ENCODE measurements around the gene ZNF606.
A peak's percentile ranks its signal among the peaks of the same experiment; 100 is the strongest.

ZNF606 gene

DNA sequence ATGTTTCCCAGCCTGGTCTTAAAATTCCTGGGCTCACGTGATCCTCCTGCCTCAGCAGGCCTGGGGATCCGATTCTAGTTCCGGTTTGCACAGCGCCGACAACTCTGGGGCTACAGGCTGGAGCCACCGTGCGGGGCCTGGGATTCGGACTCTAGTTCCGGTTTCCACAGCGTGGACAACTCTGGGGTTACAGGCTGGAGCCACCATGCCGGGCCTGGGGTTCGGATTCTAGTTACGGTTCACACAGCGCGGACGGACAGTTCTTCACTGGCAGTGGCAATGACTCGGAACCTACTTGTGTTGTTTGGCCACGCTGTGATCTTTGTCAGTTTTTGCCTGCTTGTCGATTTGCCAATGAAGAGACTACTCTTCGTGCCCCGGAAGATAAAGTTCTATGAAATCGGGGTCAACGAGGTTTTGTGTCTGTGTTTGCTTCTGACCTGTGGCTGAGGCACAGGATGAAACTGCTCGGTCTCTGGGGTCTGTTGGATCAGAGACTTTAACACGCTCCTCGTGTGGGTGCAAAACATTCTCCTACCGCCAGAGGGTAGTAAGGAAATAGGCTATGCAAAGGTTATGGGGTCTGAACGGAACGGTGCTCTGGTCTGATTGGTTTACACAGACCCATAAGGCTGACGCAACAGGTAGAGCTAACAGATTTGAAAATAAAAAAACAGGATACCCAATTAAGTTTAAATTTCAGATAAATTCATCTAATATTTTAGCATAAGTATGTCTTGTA, 19.1 kb upstream of the ZNF606 start:
- TF ChIP-seq TAF1 (IDR thresholded peaks at IDR 0.05; ENCODE audit: borderline replicate concordance, insufficient read depth, low read length) (no peak), FOXP2 (optimal IDR thresholded peaks at IDR 0.05; ENCODE audit: borderline replicate concordance, extremely low read depth, extremely low read length, insufficient read depth) (no peak)

DNA sequence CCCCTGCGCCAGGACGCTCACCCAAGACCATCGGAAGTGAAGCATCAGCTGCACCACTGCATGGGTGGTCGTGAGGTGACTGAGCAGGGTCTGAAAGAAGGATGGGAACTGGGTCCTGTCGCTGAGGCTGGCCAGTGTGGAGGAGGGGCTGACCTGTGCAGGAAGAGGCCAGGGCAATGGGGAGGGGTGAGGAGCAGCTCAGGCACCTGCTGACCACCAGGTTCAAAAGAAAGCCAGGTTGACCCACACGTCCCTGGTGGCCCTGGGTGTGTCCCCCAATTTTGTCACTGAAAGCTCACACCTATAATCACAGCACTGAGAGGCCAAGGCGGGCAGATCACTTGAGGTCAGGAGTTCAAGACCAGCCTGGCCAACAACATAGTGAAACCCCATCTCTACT, 17.5 kb upstream of the ZNF606 start:
- TF ChIP-seq POLR2AphosphoS5 (IDR thresholded peaks at IDR 0.05; ENCODE audit: low read depth, low read length), result no peak
- no peak for TF ChIP-seq TAF1 (IDR thresholded peaks at IDR 0.05; ENCODE audit: borderline replicate concordance, insufficient read depth, low read length)
- TF ChIP-seq FOXP2 (optimal IDR thresholded peaks at IDR 0.05; ENCODE audit: borderline replicate concordance, extremely low read depth, extremely low read length, insufficient read depth), result no peak
- no peak for TF ChIP-seq REST (IDR thresholded peaks at IDR 0.05; ENCODE audit: insufficient read depth in 1 of 2, low read depth in 2 of 2, low read length in 2 of 2)
- TF ChIP-seq SIN3A (IDR thresholded peaks at IDR 0.05; ENCODE audit: borderline replicate concordance, insufficient read depth, low read length), result no peak

GRCh38 chr19:58014141-58014540, 11.5 kb upstream of the ZNF606 start:
- no peak for TF ChIP-seq SIN3A (IDR thresholded peaks at IDR 0.05; ENCODE audit: borderline replicate concordance, insufficient read depth, low read length)
- no peak for TF ChIP-seq REST (IDR thresholded peaks at IDR 0.05; ENCODE audit: insufficient read depth in 1 of 2, low read depth in 2 of 2, low read length in 2 of 2)
- TF ChIP-seq TAF1 (IDR thresholded peaks at IDR 0.05; ENCODE audit: borderline replicate concordance, insufficient read depth, low read length), result no peak
- TF ChIP-seq POLR2AphosphoS5 (IDR thresholded peaks at IDR 0.05; ENCODE audit: low read depth, low read length), result no peak
- TF ChIP-seq FOXP2 (optimal IDR thresholded peaks at IDR 0.05; ENCODE audit: borderline replicate concordance, extremely low read depth, extremely low read length, insufficient read depth), result no peak

- no peak for TF ChIP-seq SIN3A (IDR thresholded peaks at IDR 0.05; ENCODE audit: borderline replicate concordance, insufficient read depth, low read length)
- no peak for TF ChIP-seq REST (IDR thresholded peaks at IDR 0.05; ENCODE audit: insufficient read depth in 1 of 2, low read depth in 2 of 2, low read length in 2 of 2)
- TF ChIP-seq TAF1 (IDR thresholded peaks at IDR 0.05; ENCODE audit: borderline replicate concordance, insufficient read depth, low read length), result no peak
- no peak for TF ChIP-seq POLR2AphosphoS5 (IDR thresholded peaks at IDR 0.05; ENCODE audit: low read depth, low read length)
- TF ChIP-seq FOXP2 (optimal IDR thresholded peaks at IDR 0.05; ENCODE audit: borderline replicate concordance, extremely low read depth, extremely low read length, insufficient read depth), result no peak
These were observed 7.9 kb upstream of the ZNF606 start for GRCh38 chr19:58010507-58010906.

GRCh38 chr19:58009666-58010301, 7.2 kb upstream of the ZNF606 start:
- TF ChIP-seq TAF1 (IDR thresholded peaks at IDR 0.05; ENCODE audit: borderline replicate concordance, insufficient read depth, low read length) (no peak), SIN3A (IDR thresholded peaks at IDR 0.05; ENCODE audit: borderline replicate concordance, insufficient read depth, low read length) (no peak), REST (IDR thresholded peaks at IDR 0.05; ENCODE audit: insufficient read depth in 1 of 2, low read depth in 2 of 2, low read length in 2 of 2) (no peak), POLR2AphosphoS5 (IDR thresholded peaks at IDR 0.05; ENCODE audit: low read depth, low read length) (peak; percentile 23; the same call in 1 of the 2 replicates)

Data from PFSK-1 (cell line).